Measurements from ENCODE around the gene NME7.

- no peak for TF ChIP-seq EP300 (IDR thresholded peaks at IDR 0.05; ENCODE audit: low read depth)
- TF ChIP-seq POLR2AphosphoS5 (IDR thresholded peaks at IDR 0.05): no peak
- no peak for TF ChIP-seq POLR2A (IDR thresholded peaks at IDR 0.05)
- TF ChIP-seq CTCF (IDR thresholded peaks at IDR 0.05): no peak
Measured at GRCh38 chr1:169138866-169139670, 228.5 kb downstream of the NME7 start.
